Vagina (tissue), 2 donors: ENCODE data around the gene RBM10.

Experiments used
- POLR2A ChIP-seq, 2 donors: fragments of 450-650 bp; IDR thresholded peaks; one replicate each; pipeline ENCODE4 v1.6.1; 2017; ENCODE audit warnings: antibody characterized with exemption in 2 of 2, mild to moderate bottlenecking in 2 of 2, moderate library complexity in 2 of 2
- POLR2AphosphoS5 ChIP-seq, 2 donors: sonication (generic); formaldehyde crosslinking; IDR thresholded peaks; one replicate each; pipeline ENCODE4 v1.9.0; 2017; ENCODE audit warnings: antibody characterized with exemption in 2 of 2, mild to moderate bottlenecking in 2 of 2, low read depth in 1 of 2; ENCODE audit not compliant: insufficient read depth in 1 of 2
- TF ChIP-seq, protein P1 (sequence below), 3 experiments: fragments of 450-650 bp in 2 of 3; fragments of 200-600 bp in 1 of 3; sonication (generic) in 1 of 3; IDR thresholded peaks; one replicate each; pipeline ENCODE4 v1.5.1; 2017 to 2019; ENCODE audit warnings: antibody characterized with exemption in 3 of 3, mild to moderate bottlenecking in 2 of 3, moderate library complexity in 2 of 3

DNA sequence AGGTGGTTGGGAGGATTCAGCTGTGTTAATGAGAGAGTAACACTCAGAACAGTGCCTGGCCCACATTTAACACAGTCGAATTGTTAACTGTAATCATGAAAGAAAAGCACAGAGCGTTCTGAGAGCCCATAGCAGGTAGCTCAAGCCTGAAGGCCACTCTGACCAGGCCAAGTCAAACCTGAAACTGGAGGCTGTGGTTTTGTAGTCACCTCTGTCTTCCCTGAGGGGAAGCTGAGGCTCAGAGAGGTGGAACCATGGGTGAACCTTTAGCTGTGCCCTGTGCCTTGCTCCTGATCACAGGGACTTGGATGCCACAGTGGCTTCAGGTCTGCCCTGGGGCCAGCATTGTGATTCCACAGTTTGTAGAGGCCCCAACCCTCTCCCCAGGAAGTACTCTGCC lies 32.1 kb downstream of the RBM10 start:
- TF ChIP-seq, protein P1, sequence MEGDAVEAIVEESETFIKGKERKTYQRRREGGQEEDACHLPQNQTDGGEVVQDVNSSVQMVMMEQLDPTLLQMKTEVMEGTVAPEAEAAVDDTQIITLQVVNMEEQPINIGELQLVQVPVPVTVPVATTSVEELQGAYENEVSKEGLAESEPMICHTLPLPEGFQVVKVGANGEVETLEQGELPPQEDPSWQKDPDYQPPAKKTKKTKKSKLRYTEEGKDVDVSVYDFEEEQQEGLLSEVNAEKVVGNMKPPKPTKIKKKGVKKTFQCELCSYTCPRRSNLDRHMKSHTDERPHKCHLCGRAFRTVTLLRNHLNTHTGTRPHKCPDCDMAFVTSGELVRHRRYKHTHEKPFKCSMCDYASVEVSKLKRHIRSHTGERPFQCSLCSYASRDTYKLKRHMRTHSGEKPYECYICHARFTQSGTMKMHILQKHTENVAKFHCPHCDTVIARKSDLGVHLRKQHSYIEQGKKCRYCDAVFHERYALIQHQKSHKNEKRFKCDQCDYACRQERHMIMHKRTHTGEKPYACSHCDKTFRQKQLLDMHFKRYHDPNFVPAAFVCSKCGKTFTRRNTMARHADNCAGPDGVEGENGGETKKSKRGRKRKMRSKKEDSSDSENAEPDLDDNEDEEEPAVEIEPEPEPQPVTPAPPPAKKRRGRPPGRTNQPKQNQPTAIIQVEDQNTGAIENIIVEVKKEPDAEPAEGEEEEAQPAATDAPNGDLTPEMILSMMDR (IDR thresholded peaks at IDR 0.05), result no peak
- TF ChIP-seq POLR2AphosphoS5 (IDR thresholded peaks at IDR 0.05; ENCODE audit: insufficient read depth in 1 of 2, low read depth in 1 of 2) (no peak), POLR2A (IDR thresholded peaks at IDR 0.05) (no peak)
